Calu3 (cell line): ENCODE results near the gene TLL2. TPM values are rescaled to one million over a fixed set of nuclear protein-coding genes. Genes with fewer than 3 reads are reported as not detected.

Experiments
- BruUV-seq: library from RNA; stranded (reverse); fragments of 400-500 nt; replicated peaks from 2 replicates; lab custom pipeline; 2021; lab: Mats Ljungman, UMichigan
- CTCF ChIA-PET: fragments of 300-600 bp; sonication (Branson Sonifier 250); formaldehyde crosslinking; loops from one replicate; lab custom pipeline; 2022; ENCODE audit warnings: antibody characterized with exemption; lab: Charles Lee
- DNase-seq: peaks from one replicate; pipeline ENCODE4 v3.0.0; 2022
- H3K27ac Mint-ChIP-seq: one replicate; pipeline ENCODE4 v1.8.0; 2022; ENCODE audit warnings: mixed read lengths; ENCODE audit not compliant: unreplicated experiment
- H3K27me3 Mint-ChIP-seq: one replicate; pipeline ENCODE4 v1.8.0; 2022; ENCODE audit warnings: mixed read lengths; ENCODE audit not compliant: unreplicated experiment
- H3K36me3 Mint-ChIP-seq: one replicate; pipeline ENCODE4 v1.8.0; 2022; ENCODE audit warnings: mild to moderate bottlenecking, moderate library complexity, mixed read lengths; ENCODE audit not compliant: insufficient read depth, unreplicated experiment
- H3K4me1 Mint-ChIP-seq: one replicate; pipeline ENCODE4 v1.8.0; 2022; ENCODE audit warnings: mild to moderate bottlenecking, low read depth, mixed read lengths; ENCODE audit not compliant: unreplicated experiment
- H3K4me3 Mint-ChIP-seq: one replicate; pipeline ENCODE4 v1.8.0; 2022; ENCODE audit warnings: mild to moderate bottlenecking, low read depth, moderate library complexity, mixed read lengths; ENCODE audit not compliant: unreplicated experiment
- H3K9me3 Mint-ChIP-seq: one replicate; pipeline ENCODE4 v1.8.0; 2022; ENCODE audit warnings: low read depth, mixed read lengths; ENCODE audit not compliant: unreplicated experiment
- CTCF ChIP-seq: fragments of 200-600 bp; IDR thresholded peaks from one replicate; pipeline ENCODE4 v1.8.0; 2022; ENCODE audit warnings: antibody characterized with exemption; ENCODE audit not compliant: unreplicated experiment
- intact Hi-C: fragments of 100-400 bp; cut with micrococcal nuclease; formaldehyde crosslinking; loops from one replicate; pipeline ENCODE4 v1.10.0; 2022; ENCODE audit not compliant: unreplicated experiment
- total RNA-seq: library from RNA; stranded (reverse); gene quantifications from 2 replicates; pipeline ENCODE4 v1.2.3, GENCODE V29; 2022

Gene TLL2
- total RNA-seq, 1 experiment from 2014 or later = 0.66 TPM

- intact Hi-C loops = no loop called here
- Mint-ChIP-seq H3K4me3 (no peak overlapping the region), H3K9me3 (no peaks in the 10 kb centered on the region), H3K36me3 (no peaks in the 10 kb centered on the region), H3K27ac (no peak overlapping the region), H3K27me3 (peaks cover 19% of the 10 kb centered on the region), H3K4me1 (no peaks in the 10 kb centered on the region)
- DNase-seq = no peak
- CTCF ChIA-PET = no interaction called here
- TF ChIP-seq CTCF = no peak
- no TSS peak for BruUV-seq
Observed at GRCh38 chr10:96416643-96417042, 97.1 kb downstream of the TLL2 start.

GRCh38 chr10:96415891-96416554, 97.7 kb downstream of the TLL2 start:
- Mint-ChIP-seq H3K4me3 (no peak overlapping the region), H3K36me3 (no peaks in the 10 kb centered on the region), H3K27ac (no peak overlapping the region), H3K4me1 (no peaks in the 10 kb centered on the region), H3K27me3 (peaks cover 18% of the 10 kb centered on the region), H3K9me3 (no peaks in the 10 kb centered on the region)
- CTCF ChIA-PET = no interaction called here
- BruUV-seq = no TSS peak
- intact Hi-C loops = no loop called here
- DNase-seq = no peak
- no peak for TF ChIP-seq CTCF

GRCh38 chr10:96415150-96415890, 98.4 kb downstream of the TLL2 start:
- no peak overlapping the region for H3K4me3 Mint-ChIP-seq
- intact Hi-C loops = no loop called here
- no peak for DNase-seq
- BruUV-seq = no TSS peak
- H3K36me3 Mint-ChIP-seq = no peaks in the 10 kb centered on the region
- no peaks in the 10 kb centered on the region for H3K4me1 Mint-ChIP-seq
- no peaks in the 10 kb centered on the region for H3K9me3 Mint-ChIP-seq
- H3K27ac Mint-ChIP-seq = no peak overlapping the region
- peaks cover 11% of the 10 kb centered on the region for H3K27me3 Mint-ChIP-seq
- CTCF ChIA-PET = interaction anchor here (0.6 kb wide), 1 partner anchor 47 kb away, joined by 3 read pairs; no protein-coding TSS in a partner anchor
- no peak for TF ChIP-seq CTCF

GRCh38 chr10:96414303-96414702, 99.4 kb downstream of the TLL2 start:
- CTCF ChIA-PET = no interaction called here
- Mint-ChIP-seq H3K4me1 (no peaks in the 10 kb centered on the region), H3K27me3 (peaks cover under 1% of the 10 kb centered on the region), H3K27ac (no peak overlapping the region), H3K4me3 (no peak overlapping the region), H3K9me3 (no peaks in the 10 kb centered on the region), H3K36me3 (no peaks in the 10 kb centered on the region)
- DNase-seq = no peak
- no TSS peak for BruUV-seq
- no peak for TF ChIP-seq CTCF
- intact Hi-C loops = no loop called here
